GM10248 (cell line): ENCODE measurements around the gene CAMSAP1.

ENCODE experiments used
- CTCF ChIA-PET: fragments of 300-600 bp; sonication (Branson Sonifier 250); formaldehyde crosslinking; extraction: SDS; loops from one replicate; lab custom pipeline; 2021; ENCODE audit warnings: antibody characterized with exemption; lab: Yijun Ruan, JAX
- POLR2A ChIA-PET: fragments of 350-650 bp; sonication (Branson Sonifier 250); formaldehyde crosslinking; extraction: SDS; loops from one replicate; lab custom pipeline; 2020; ENCODE audit warnings: antibody characterized with exemption; lab: Yijun Ruan, JAX
- DNase-seq: peaks from one replicate; pipeline ENCODE4 v3.0.0; 2012; ENCODE audit errors: extremely low spot score
- CTCF ChIP-seq: IDR thresholded peaks from 2 replicates; pipeline ENCODE4 v1.5.1; 2012; ENCODE audit warnings: mild to moderate bottlenecking, low read depth; ENCODE audit errors: extremely low read depth, missing control alignments, control extremely low read depth

The CAMSAP1 gene

GRCh38 chr9:135928731-135929655, 21.6 kb upstream of the CAMSAP1 start:
- no peak for TF ChIP-seq CTCF
- ChIA-PET POLR2A (no interaction called here), CTCF (no interaction called here)
- DNase-seq, result no peak

- DNase-seq, result no peak
- no peak for TF ChIP-seq CTCF
- POLR2A ChIA-PET, result no interaction called here
- CTCF ChIA-PET, result no interaction called here
Observed at GRCh38 chr9:135928074-135928730, 20.9 kb upstream of the CAMSAP1 start.

- no peak for DNase-seq
- TF ChIP-seq CTCF, result no peak
- POLR2A ChIA-PET, result no interaction called here
- CTCF ChIA-PET, result no interaction called here
Observed at GRCh38 chr9:135927195-135928013, 20.1 kb upstream of the CAMSAP1 start.

- peak; percentile 51 for DNase-seq
Observed at GRCh38 chr9:135926402-135927194, 19.3 kb upstream of the CAMSAP1 start.

GRCh38 chr9:135925496-135926133, 18.3 kb upstream of the CAMSAP1 start:
- TF ChIP-seq CTCF, result no peak
- ChIA-PET CTCF (interaction anchor here (1.0 kb wide), 1 partner anchor 11 kb away, joined by 3 read pairs; no protein-coding TSS in a partner anchor), POLR2A (no interaction called here)
- peak; percentile 76 for DNase-seq

More at GRCh38 chr9:135926402-135927194, 19.3 kb upstream of the CAMSAP1 start:
- ChIA-PET CTCF (interaction anchor here (1.0 kb wide), 1 partner anchor 12 kb away, joined by 3 read pairs; no protein-coding TSS in a partner anchor), POLR2A (no interaction called here)
- no peak for TF ChIP-seq CTCF
